SJSA1 (cell line): ENCODE results near the gene SPART. TPM values are rescaled to one million over a fixed set of nuclear protein-coding genes. Genes with fewer than 3 reads are reported as not detected.
"Not testable (repeated sequence)": the region's sequence is repeated elsewhere in the genome, so short reads cannot be mapped to it uniquely, and the experiment has no call there.

Source experiments
- DNase-seq, 2 experiments: peaks; one replicate each; pipeline ENCODE4 v3.0.0-alpha.2; 2015 to 2020; ENCODE audit warnings: low spot score in 2 of 2, low read depth in 1 of 2
- H3K27ac ChIP-seq: fragments of 250-450 bp; sonication (Bioruptor Pico); 2 replicates; pipeline ENCODE4 v1.5.1; 2020; ENCODE audit warnings: mild to moderate bottlenecking, moderate library complexity
- H3K27me3 ChIP-seq: fragments of 250-450 bp; sonication (Bioruptor Pico); replicated peaks from 2 replicates; pipeline ENCODE4 v1.5.1; 2020; ENCODE audit warnings: mild to moderate bottlenecking, moderate library complexity
- H3K36me3 ChIP-seq: fragments of 250-450 bp; sonication (Bioruptor Pico); 2 replicates; pipeline ENCODE4 v1.5.1; 2020; ENCODE audit warnings: mild to moderate bottlenecking
- H3K4me1 ChIP-seq: fragments of 250-450 bp; sonication (Bioruptor Pico); replicated peaks from 2 replicates; pipeline ENCODE4 v1.6.1; 2021; ENCODE audit warnings: mild to moderate bottlenecking
- H3K4me3 ChIP-seq: fragments of 250-450 bp; sonication (Bioruptor Pico); 2 replicates; pipeline ENCODE4 v1.5.1; 2020; ENCODE audit warnings: mild to moderate bottlenecking
- H3K9me3 ChIP-seq: fragments of 250-450 bp; sonication (Bioruptor Pico); replicated peaks from 2 replicates; pipeline ENCODE4 v1.5.1; 2020; ENCODE audit warnings: mild to moderate bottlenecking
- total RNA-seq: library from RNA; depleted of rRNA; stranded (reverse); fragments of >200 nt; shearing (Covaris generic); gene quantifications from 2 replicates; pipeline ENCODE4 v1.2.3, GENCODE V29; 2014

Gene SPART
- total RNA-seq, 1 experiment from 2014 or later, result 94.7 TPM

GRCh38 chr13:36323951-36324566, 22.1 kb downstream of the SPART start:
- H3K36me3 ChIP-seq, result peaks cover 66% of the 10 kb centered on the region
- H3K9me3 ChIP-seq, result no peaks in the 10 kb centered on the region
- H3K4me1 ChIP-seq, result peaks cover 33% of the 10 kb centered on the region
- H3K4me3 ChIP-seq, result no peak overlapping the region
- peak overlapping the region; percentile 89 for H3K27ac ChIP-seq
- H3K27me3 ChIP-seq, result no peaks in the 10 kb centered on the region
- peak; percentile 52 to 85 for DNase-seq

DNA sequence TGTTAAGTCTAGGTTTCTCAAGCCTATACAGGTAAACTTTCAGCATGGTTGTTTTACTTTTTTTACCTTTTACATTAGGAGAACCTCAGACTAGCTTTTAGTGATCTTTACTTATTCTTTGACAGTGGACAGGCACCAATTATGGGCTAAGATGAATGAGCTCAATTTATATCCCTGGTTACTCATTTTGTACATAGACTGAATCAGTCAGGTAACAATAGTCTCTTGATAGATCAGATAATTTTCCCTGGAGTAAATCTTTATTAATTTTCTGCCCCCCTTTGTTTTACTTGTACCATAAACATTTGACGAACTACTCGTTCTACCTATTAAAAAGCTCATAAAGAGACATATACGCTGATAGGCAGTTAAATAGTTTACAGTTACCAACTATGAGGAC, 22.8 kb downstream of the SPART start:
- no peak for DNase-seq
- Histone ChIP-seq H3K9me3 (no peaks in the 10 kb centered on the region), H3K4me1 (peaks cover 33% of the 10 kb centered on the region), H3K27me3 (no peaks in the 10 kb centered on the region), H3K27ac (peak overlapping the region; percentile 89), H3K36me3 (peaks cover 59% of the 10 kb centered on the region), H3K4me3 (no peak overlapping the region)

GRCh38 chr13:36319793-36320192, 26.4 kb downstream of the SPART start:
- Histone ChIP-seq H3K4me1 (peaks cover 28% of the 10 kb centered on the region), H3K36me3 (peaks cover 37% of the 10 kb centered on the region)
- not testable (repeated sequence) for H3K27ac ChIP-seq, DNase-seq, H3K4me3 ChIP-seq, H3K27me3 ChIP-seq, H3K9me3 ChIP-seq

- H3K27me3 ChIP-seq, result no peaks in the 10 kb centered on the region
- H3K27ac ChIP-seq, result peak overlapping the region; percentile 31; the same call in 1 of the 2 replicates
- H3K4me3 ChIP-seq, result no peak overlapping the region
- H3K4me1 ChIP-seq, result peaks cover 19% of the 10 kb centered on the region
- H3K36me3 ChIP-seq, result peaks cover 75% of the 10 kb centered on the region
- H3K9me3 ChIP-seq, result no peaks in the 10 kb centered on the region
- no peak for DNase-seq
These were observed 32.9 kb downstream of the SPART start for GRCh38 chr13:36313047-36313969.

GRCh38 chr13:36310417-36311108, 35.6 kb downstream of the SPART start:
- H3K9me3 ChIP-seq, result no peaks in the 10 kb centered on the region
- H3K36me3 ChIP-seq, result peaks cover 77% of the 10 kb centered on the region
- H3K27ac ChIP-seq, result no peak overlapping the region
- no peak overlapping the region for H3K4me3 ChIP-seq
- no peaks in the 10 kb centered on the region for H3K27me3 ChIP-seq
- peaks cover 14% of the 10 kb centered on the region for H3K4me1 ChIP-seq
- no peak for DNase-seq

GRCh38 chr13:36302289-36302688, 43.9 kb downstream of the SPART start:
- no peaks in the 10 kb centered on the region for H3K9me3 ChIP-seq
- H3K27me3 ChIP-seq, result no peaks in the 10 kb centered on the region
- H3K27ac ChIP-seq, result no peak overlapping the region
- H3K4me1 ChIP-seq, result peaks cover 34% of the 10 kb centered on the region
- no peak overlapping the region for H3K4me3 ChIP-seq
- DNase-seq, result no peak
- H3K36me3 ChIP-seq, result peaks cover 36% of the 10 kb centered on the region

DNA sequence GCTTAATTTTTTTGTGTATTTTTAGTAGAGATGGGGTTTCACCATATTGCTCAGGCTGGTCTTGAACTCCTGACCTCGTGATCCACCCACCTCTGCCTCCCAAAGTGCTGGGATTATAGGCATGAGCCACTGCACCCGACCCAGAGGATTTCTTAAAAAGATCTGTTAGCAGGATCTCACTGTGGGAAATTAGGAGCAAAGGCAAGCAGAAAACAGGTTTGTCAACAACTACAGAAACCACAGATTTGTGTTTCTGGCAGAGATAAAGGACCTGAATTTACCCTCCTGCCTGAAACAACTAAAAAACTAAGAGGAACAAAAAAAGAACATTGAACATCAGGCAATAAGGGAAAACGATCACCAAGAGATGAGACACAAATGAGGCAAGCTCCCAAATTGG, 46.7 kb downstream of the SPART start:
- peaks cover 27% of the 10 kb centered on the region for H3K36me3 ChIP-seq
- H3K4me1 ChIP-seq, result peaks cover 45% of the 10 kb centered on the region
- H3K4me3 ChIP-seq, H3K9me3 ChIP-seq, DNase-seq, H3K27me3 ChIP-seq: not testable (repeated sequence)
- H3K27ac ChIP-seq, result peak overlapping the region; percentile 97

- H3K27ac ChIP-seq, result peak overlapping the region; percentile 97
- peak; percentile 79 to 88 for DNase-seq
These were observed 47.6 kb downstream of the SPART start for GRCh38 chr13:36298535-36299068.

GRCh38 chr13:36297366-36298338, 48.5 kb downstream of the SPART start, which contains the start of gene CCDC169:
Gene CCDC169 (minus strand): TSS chr13:36297814. CDS start chr13:36297719, 95 bp downstream.
- Histone ChIP-seq H3K36me3 (peaks cover 18% of the 10 kb centered on the region), H3K9me3 (no peaks in the 10 kb centered on the region), H3K4me1 (peaks cover 45% of the 10 kb centered on the region), H3K4me3 (peak within 1 kb of the TSS; percentile 51), H3K27ac (peak within 1 kb of the TSS; percentile 97), H3K27me3 (no peaks in the 10 kb centered on the region)
- peak; percentile 93 to 94 for DNase-seq

More at GRCh38 chr13:36298535-36299068, 47.6 kb downstream of the SPART start:
- H3K9me3 ChIP-seq, result no peaks in the 10 kb centered on the region
- peak overlapping the region; percentile 51 for H3K4me3 ChIP-seq
- peaks cover 45% of the 10 kb centered on the region for H3K4me1 ChIP-seq
- H3K36me3 ChIP-seq, result peaks cover 23% of the 10 kb centered on the region
- no peaks in the 10 kb centered on the region for H3K27me3 ChIP-seq

DNA sequence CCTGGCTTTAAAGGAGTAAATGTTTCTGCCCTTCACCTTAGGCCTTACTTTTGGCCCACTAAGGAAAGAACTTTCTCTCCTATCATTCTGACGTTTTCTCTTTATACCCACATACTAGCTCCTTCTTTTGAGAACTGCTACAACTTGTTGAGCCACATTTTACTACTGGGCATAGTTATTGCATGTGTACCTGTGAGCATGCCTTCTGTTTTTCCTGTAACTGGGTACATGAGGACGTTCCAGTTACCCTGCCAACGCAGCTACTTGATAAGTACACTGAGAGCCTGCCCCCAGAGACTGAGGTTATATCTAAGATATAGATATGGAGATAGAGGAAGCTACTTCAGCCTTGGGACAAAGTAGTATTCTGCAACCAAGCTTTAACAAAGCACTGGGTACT, 52.1 kb downstream of the SPART start:
- no peak overlapping the region for H3K4me3 ChIP-seq
- H3K9me3 ChIP-seq, result no peaks in the 10 kb centered on the region
- no peaks in the 10 kb centered on the region for H3K36me3 ChIP-seq
- no peak for DNase-seq
- H3K27ac ChIP-seq, result no peak overlapping the region
- H3K4me1 ChIP-seq, result peaks cover 22% of the 10 kb centered on the region
- H3K27me3 ChIP-seq, result no peaks in the 10 kb centered on the region

DNA sequence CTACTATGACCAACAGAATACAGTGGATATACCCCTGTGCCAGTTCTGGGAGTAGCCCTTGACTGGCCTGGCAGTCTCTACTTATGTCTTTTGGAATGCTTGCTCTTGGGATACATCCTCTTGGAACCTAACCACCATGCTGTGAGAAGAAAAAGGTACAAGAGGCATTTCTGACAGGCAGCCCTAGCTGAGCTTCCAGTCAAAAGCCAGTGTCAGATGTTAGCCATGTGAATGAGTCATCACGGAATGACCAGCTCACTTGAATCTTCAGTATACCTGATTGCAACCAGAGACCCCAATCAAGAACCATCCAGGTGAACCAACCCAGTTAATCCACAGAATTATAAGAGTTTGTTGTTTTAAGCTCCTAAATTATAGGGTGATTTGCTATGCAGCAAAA, 52.7 kb downstream of the SPART start:
- Histone ChIP-seq H3K27me3 (no peaks in the 10 kb centered on the region), H3K4me3 (no peak overlapping the region), H3K4me1 (peaks cover 19% of the 10 kb centered on the region), H3K9me3 (no peaks in the 10 kb centered on the region), H3K36me3 (no peaks in the 10 kb centered on the region), H3K27ac (no peak overlapping the region)
- DNase-seq, result no peak

GRCh38 chr13:36288794-36289391, 57.3 kb downstream of the SPART start:
- Histone ChIP-seq H3K27me3 (no peaks in the 10 kb centered on the region), H3K4me1 (no peaks in the 10 kb centered on the region), H3K9me3 (no peaks in the 10 kb centered on the region), H3K36me3 (no peaks in the 10 kb centered on the region), H3K4me3 (no peak overlapping the region), H3K27ac (no peak overlapping the region)
- DNase-seq, result no peak
